AG09319 (cell line): Measurements from ENCODE around the gene C6orf58.
A peak's percentile ranks its signal among the peaks of the same experiment; 100 is the strongest.
"Not testable (repeated sequence)": the region's sequence is repeated elsewhere in the genome, so short reads cannot be mapped to it uniquely, and the experiment has no call there.

ENCODE experiments used
- DNase-seq: peaks from one replicate; pipeline ENCODE4 v3.0.0-alpha.2; 2010; ENCODE audit warnings: low read depth; ENCODE audit errors: extremely low read depth
- CTCF ChIP-seq: IDR thresholded peaks from 2 replicates; pipeline ENCODE4 v1.5.1; 2011; ENCODE audit warnings: low read depth, mild to moderate bottlenecking, inconsistent platforms, low read length, moderate library complexity

C6orf58 gene

GRCh38 chr6:127589135-127589534 lies 12.2 kb downstream of the C6orf58 start:
- DNase-seq, result no peak
- TF ChIP-seq CTCF, result no peak

- no peak for DNase-seq
- TF ChIP-seq CTCF, result no peak
These were observed 13.4 kb downstream of the C6orf58 start for GRCh38 chr6:127590344-127590743.

- no peak for TF ChIP-seq CTCF
- no peak for DNase-seq
These were observed 16.0 kb downstream of the C6orf58 start for GRCh38 chr6:127592964-127593363.

- not testable (repeated sequence) for DNase-seq
These were observed 16.5 kb downstream of the C6orf58 start for GRCh38 chr6:127593456-127593855.

- peak; percentile 8 for DNase-seq
- TF ChIP-seq CTCF, result peak; percentile 40
These were observed 29.2 kb downstream of the C6orf58 start for GRCh38 chr6:127606131-127606562.

- TF ChIP-seq CTCF, result no peak
- no peak for DNase-seq
These were observed 31.7 kb downstream of the C6orf58 start for GRCh38 chr6:127608554-127609270.

- TF ChIP-seq CTCF, result no peak
These were observed 41.8 kb downstream of the C6orf58 start for GRCh38 chr6:127618729-127619128.

GRCh38 chr6:127630800-127631199 lies 53.8 kb downstream of the C6orf58 start:
- no peak for TF ChIP-seq CTCF
- DNase-seq, result no peak

More at GRCh38 chr6:127618729-127619128, 41.8 kb downstream of the C6orf58 start:
- DNase-seq, result no peak
